Mucosa of rectum (tissue), 2 donors: Measurements from ENCODE around the gene ATP5MK.
"Not testable (repeated sequence)": the region's sequence is repeated elsewhere in the genome, so short reads cannot be mapped to it uniquely, and the experiment has no call there.

Experiments
- H3K27ac ChIP-seq, 2 donors: one replicate each; pipeline ENCODE4 v1.7.0; 2013; ENCODE audit warnings: inconsistent platforms in 2 of 2, low read depth in 2 of 2, low read length in 2 of 2
- H3K27me3 ChIP-seq, 2 donors: one replicate each; pipeline ENCODE4 v1.7.0; 2013; ENCODE audit warnings: low read length in 2 of 2; ENCODE audit not compliant: control insufficient read depth in 2 of 2, insufficient read depth in 2 of 2
- H3K36me3 ChIP-seq, 2 donors: one replicate each; pipeline ENCODE4 v1.7.0; 2013; ENCODE audit warnings: low read length in 2 of 2; ENCODE audit not compliant: control insufficient read depth in 2 of 2, insufficient read depth in 2 of 2
- H3K4me1 ChIP-seq, 2 donors: one replicate each; pipeline ENCODE4 v1.7.0; 2013; ENCODE audit warnings: low read length in 2 of 2, mild to moderate bottlenecking in 1 of 2; ENCODE audit not compliant: control insufficient read depth in 2 of 2, insufficient read depth in 2 of 2
- H3K4me3 ChIP-seq, 2 donors: one replicate each; pipeline ENCODE4 v1.7.0; 2013; ENCODE audit warnings: low read length in 2 of 2
- H3K9ac ChIP-seq, 2 donors: one replicate each; pipeline ENCODE4 v1.7.0; 2013; ENCODE audit warnings: low read length in 2 of 2, low read depth in 1 of 2, mild to moderate bottlenecking in 1 of 2
- H3K9me3 ChIP-seq, 2 donors: one replicate each; pipeline ENCODE4 v1.7.0; 2013; ENCODE audit warnings: low read length in 2 of 2; ENCODE audit not compliant: control insufficient read depth in 2 of 2
- donor health status: healthy.
- donor health status: Normal muscosa, but diverticular disease.

The ATP5MK gene

DNA sequence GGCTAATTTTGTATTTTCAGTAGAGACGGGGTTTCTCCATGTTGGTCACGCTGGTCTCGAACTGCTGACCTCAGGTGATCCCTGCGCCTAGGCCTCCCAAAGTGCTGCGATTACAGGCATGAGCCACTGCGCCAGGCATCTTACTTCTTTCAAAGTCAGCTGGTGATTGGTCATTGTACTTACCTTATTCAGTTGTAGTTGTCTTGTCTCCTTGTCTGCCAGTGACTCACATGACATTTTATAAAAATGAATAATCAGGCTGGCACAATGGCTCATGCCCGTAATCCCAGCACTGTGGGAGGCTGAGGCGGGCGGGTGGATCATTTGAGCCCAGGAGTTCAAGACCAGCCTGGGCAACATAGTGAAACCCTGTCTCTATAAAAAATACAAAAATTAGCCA is 35.5 kb downstream of the ATP5MK start:
- H3K4me3 ChIP-seq, H3K27me3 ChIP-seq, H3K9ac ChIP-seq, H3K27ac ChIP-seq, H3K36me3 ChIP-seq, H3K9me3 ChIP-seq, H3K4me1 ChIP-seq: not testable (repeated sequence)

DNA sequence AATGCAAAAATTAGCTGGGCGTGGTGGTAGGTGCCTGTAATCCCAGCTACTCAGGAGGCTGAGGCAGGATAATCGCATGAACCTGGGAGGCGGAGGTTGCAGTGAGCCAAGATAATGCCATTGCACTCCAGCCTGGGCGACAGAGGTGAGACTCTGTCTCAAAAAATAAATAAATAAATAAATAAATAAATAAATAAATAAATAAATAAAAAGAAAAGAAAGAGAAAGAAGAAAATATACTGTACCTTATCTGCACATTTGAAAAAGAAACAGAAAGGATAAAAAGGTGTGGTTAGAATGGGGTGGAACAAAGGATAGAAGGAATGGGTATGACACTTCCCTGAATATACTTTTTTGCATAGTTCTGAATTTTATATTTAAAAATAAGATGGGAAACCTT is 36.8 kb downstream of the ATP5MK start:
- H3K36me3 ChIP-seq, H3K9ac ChIP-seq, H3K4me1 ChIP-seq, H3K4me3 ChIP-seq, H3K27ac ChIP-seq, H3K9me3 ChIP-seq, H3K27me3 ChIP-seq: not testable (repeated sequence)

DNA sequence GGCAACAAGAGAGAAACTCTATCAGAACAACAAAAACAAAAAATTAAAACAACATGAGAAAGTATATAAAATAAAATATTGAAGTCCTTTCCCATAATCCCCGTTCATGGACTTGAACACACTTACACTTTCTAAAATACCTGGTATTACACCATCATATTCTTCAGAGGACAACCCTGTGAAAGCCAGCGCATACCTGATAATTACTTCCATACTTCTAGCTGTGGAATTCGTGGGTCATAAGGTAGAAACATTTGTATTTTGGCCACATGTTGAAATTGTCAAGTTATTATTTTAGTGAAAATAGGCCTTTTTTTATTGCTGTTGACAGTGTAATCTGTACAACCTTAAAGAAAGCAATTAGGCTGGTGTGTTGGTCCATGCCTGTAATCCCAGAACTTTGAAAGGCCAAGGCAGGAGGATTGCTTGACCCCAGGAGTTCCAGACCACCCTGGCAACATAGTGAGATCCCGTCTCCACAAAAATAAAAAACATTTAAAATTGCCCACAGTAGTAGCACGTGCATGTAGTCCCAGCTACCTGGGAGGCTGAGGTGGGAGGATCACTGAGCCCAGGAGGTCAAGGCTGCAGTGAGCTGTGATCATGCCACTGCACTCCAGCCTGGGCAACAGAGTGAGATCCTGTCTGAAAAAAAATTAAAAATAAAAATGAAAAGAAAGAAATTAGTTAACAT is 40.2 kb downstream of the ATP5MK start:
- Histone ChIP-seq H3K9ac (no peak overlapping the region), H3K4me3 (no peak overlapping the region), H3K4me1 (peaks cover 0 to 3% of the 10 kb centered on the region in 2 donors), H3K9me3 (no peaks in the 10 kb centered on the region), H3K27me3 (no peaks in the 10 kb centered on the region), H3K36me3 (no peaks in the 10 kb centered on the region), H3K27ac (no peak overlapping the region)

DNA sequence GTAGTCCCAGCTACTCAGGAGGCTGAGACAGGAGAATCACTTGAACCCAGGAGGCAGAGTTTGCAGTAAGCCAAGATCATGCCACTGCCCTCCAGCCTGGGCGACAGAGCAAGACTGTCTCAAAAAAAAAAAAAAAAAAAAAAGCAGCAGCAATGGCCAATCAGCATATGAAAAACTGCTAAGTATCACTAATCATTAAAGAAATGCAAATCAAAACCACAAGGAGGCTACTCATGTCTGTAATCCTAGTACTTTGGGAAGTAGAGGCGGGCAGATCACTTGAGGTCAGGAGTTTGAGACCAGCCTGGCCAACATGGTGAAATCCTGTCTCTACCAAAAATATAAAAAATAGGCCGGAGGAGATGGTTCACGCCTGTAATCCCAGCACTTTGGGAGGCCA is 41.7 kb downstream of the ATP5MK start:
- not testable (repeated sequence) for H3K27ac ChIP-seq, H3K27me3 ChIP-seq, H3K4me1 ChIP-seq, H3K4me3 ChIP-seq, H3K9me3 ChIP-seq, H3K9ac ChIP-seq, H3K36me3 ChIP-seq

DNA sequence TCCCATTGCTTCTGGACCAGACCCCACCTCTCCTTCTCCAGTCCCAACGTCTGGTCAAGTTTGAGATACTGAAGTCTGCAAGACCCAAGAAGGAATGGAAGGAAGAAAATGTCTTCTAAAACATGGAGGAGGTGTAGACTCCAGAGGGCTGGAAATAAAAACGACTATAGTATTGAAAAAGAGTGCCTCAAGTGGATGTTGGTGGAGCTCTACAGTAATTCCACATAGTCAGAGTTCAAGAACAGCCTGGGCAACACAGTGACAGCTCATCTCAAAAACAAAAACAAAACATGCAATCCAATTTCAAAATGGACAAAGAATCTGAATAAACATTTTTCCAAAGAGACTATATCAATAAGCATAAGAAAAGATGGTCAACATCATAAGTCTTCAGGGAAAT is 43.0 kb downstream of the ATP5MK start:
- H3K9ac ChIP-seq: no peak overlapping the region
- H3K9me3 ChIP-seq: no peaks in the 10 kb centered on the region
- no peaks in the 10 kb centered on the region for H3K36me3 ChIP-seq
- no peaks in the 10 kb centered on the region for H3K27me3 ChIP-seq
- peaks cover 3% of the 10 kb centered on the region in 2 donors for H3K4me1 ChIP-seq
- no peak overlapping the region for H3K27ac ChIP-seq
- H3K4me3 ChIP-seq: no peak overlapping the region

DNA sequence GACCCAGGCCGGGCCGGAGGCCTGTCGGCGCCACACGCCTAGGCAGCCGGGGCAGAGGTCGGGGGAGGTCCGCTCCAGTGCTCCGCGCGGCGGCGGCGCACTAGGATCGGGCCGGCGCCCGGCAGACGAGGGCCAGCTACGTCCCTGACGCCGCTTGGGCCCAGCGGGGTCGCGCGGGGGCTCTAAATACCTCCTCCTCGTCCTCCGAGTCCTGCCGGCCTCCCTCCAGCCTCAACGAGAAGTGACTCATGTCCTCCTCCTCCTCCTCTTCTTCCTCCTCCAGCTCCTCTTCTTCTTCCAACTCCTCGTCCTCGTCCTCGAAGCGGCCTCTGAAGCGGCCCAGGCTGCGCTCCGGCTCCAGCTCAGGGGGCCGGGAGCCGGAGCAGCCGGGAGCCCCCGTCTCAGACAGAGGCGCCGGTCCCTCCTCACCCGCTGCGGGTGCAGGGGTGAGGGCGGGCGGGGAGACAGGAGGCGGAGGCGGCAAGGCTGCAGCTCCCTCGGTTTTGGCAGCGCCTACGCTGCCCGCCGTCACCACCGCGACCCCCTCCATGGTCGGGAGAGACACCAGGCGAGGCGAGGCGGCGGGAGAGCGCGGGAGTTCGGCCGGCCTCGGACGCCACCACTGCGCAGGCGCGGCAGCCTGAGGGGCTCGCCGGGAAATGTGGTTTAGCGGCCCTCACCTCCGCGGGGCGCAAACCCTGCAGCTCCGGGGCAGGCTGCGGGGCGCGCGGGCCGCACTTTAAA is 45.6 kb downstream of the ATP5MK start, which contains the start of gene PCGF6:
Gene PCGF6 (minus strand): TSS at position 624 of the 744 bp plus-strand sequence. CDS start 74 bp downstream, at position 550.
- Histone ChIP-seq H3K9ac (peak within 1 kb of the TSS; percentile 71 to 74), H3K4me3 (peak within 1 kb of the TSS; percentile 71 to 82), H3K36me3 (peaks cover 9 to 10% of the 10 kb centered on the region in 2 donors), H3K9me3 (no peaks in the 10 kb centered on the region), H3K27me3 (no peaks in the 10 kb centered on the region), H3K27ac (peak within 1 kb of the TSS; percentile 42 to 75), H3K4me1 (peaks cover 3% of the 10 kb centered on the region in 2 donors)

DNA sequence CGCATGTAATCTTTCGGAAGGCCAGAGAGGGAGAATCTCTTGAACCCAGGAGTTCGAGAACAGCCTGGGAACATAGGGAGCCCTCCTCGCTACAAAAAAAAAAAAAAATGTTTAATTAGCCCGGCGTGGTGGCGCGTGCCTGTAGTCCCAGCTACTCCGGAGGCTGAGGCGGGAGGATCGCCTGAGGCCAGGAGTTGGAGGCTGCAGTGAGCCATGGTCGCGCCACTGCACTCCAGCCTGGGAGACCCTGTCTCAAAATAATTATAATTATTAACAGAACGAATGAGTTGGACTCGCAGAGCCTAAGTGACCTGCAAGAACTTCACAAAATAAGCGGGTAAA is 46.1 kb downstream of the ATP5MK start:
- Histone ChIP-seq H3K4me3 (peak overlapping the region; percentile 71 to 82), H3K4me1 (peaks cover 3% of the 10 kb centered on the region in 2 donors), H3K9ac (peak overlapping the region; percentile 71 to 74), H3K27ac (peak overlapping the region; percentile 42 to 75), H3K27me3 (no peaks in the 10 kb centered on the region), H3K36me3 (peaks cover 10% of the 10 kb centered on the region in 2 donors), H3K9me3 (no peaks in the 10 kb centered on the region)
